Keratinocyte (primary cell): Measurements from ENCODE around the gene HBB.

Experiments used
- CTCF ChIP-seq, 3 experiments: IDR thresholded peaks in 1 of 3; conservative IDR thresholded peaks in 1 of 3; optimal IDR thresholded peaks in 1 of 3; 2 replicates in 2 of 3; 3 replicates in 1 of 3; pipeline versions ENCODE3 to v1.5.1; 2011; ENCODE audit warnings: low read length in 3 of 3, mild to moderate bottlenecking in 3 of 3, moderate library complexity in 2 of 3, control low read depth in 1 of 3, inconsistent platforms in 1 of 3; ENCODE audit not compliant: insufficient read depth in 2 of 3; ENCODE audit errors: extremely low read depth in 1 of 3
- EZH2 ChIP-seq: IDR thresholded peaks from one replicate; pipeline ENCODE4 v1.6.1; 2012; ENCODE audit warnings: inconsistent platforms, mild to moderate bottlenecking, low read length, moderate library complexity

DNA sequence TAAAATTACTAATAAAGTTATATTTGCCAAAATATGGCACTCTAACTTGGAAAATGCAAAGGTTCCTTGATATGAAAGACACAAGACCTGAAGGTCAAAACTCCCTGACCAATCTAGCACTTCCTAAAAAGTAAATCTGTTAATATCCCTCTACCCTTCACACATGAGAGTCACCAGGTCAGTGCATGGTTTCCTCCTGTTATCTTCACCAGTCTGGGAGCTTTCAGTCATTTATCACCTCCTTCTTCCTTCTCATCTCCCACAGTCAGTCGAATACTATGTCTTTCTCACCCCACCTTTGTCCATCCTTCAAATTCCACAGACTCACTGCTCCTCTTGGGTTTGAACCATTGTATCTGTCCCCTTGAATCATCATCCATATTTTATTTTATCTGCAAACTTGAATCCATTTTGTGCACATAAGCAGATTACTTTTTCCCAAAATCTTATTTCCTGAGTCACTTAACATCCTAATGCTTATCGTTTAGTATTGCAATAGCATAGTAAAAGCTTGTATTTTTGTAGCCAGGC lies 40.2 kb upstream of the HBB start:
- TF ChIP-seq CTCF (optimal IDR thresholded peaks at IDR 0.05 in 1 of 3, IDR thresholded peaks at IDR 0.05 in 1 of 3, conservative IDR thresholded peaks at IDR 0.05 in 1 of 3; ENCODE audit: extremely low read depth in 1 of 3, insufficient read depth in 2 of 3, low read length in 3 of 3) (no peak), EZH2 (no peak)
